Endodermal cell (in vitro differentiated cells): Measurements from ENCODE around the gene VPS13D. TPM values are rescaled to one million over a fixed set of nuclear protein-coding genes. Genes with fewer than 3 reads are reported as not detected.

Experiments
- DNase-seq: peaks from one replicate; pipeline ENCODE4 v3.0.0-alpha.2; 2017
- H3K27ac ChIP-seq: 2 replicates; pipeline ENCODE4 v1.5.1; 2013; ENCODE audit warnings: mild to moderate bottlenecking, low read depth, low read length, moderate library complexity
- H3K27me3 ChIP-seq: 2 replicates; pipeline ENCODE4 v1.6.1; 2013; ENCODE audit warnings: mild to moderate bottlenecking, low read length, moderate library complexity; ENCODE audit not compliant: insufficient read depth, control insufficient read depth, poor library complexity, severe bottlenecking
- H3K36me3 ChIP-seq: 2 replicates; pipeline ENCODE4 v1.7.0; 2013; ENCODE audit warnings: mild to moderate bottlenecking, low read length, moderate library complexity; ENCODE audit not compliant: control insufficient read depth, insufficient read depth
- H3K4me1 ChIP-seq: one replicate; pipeline ENCODE4 v1.7.0; 2013; ENCODE audit warnings: low read length; ENCODE audit not compliant: control insufficient read depth, insufficient read depth
- H3K4me3 ChIP-seq: 2 replicates; pipeline ENCODE4 v1.5.1; 2013; ENCODE audit warnings: mild to moderate bottlenecking, low read length, moderate library complexity
- H3K9ac ChIP-seq: 2 replicates; pipeline ENCODE4 v1.6.1; 2013; ENCODE audit warnings: mild to moderate bottlenecking, low read length, moderate library complexity; ENCODE audit not compliant: poor library complexity, severe bottlenecking; ENCODE audit errors: extremely low read depth
- H3K9me3 ChIP-seq: 2 replicates; pipeline ENCODE4 v1.6.1; 2013; ENCODE audit warnings: mild to moderate bottlenecking, low read length, moderate library complexity; ENCODE audit not compliant: control insufficient read depth
- H3K27ac Mint-ChIP-seq: 2 replicates; pipeline ENCODE4 v1.8.0; 2020; ENCODE audit warnings: mixed read lengths
- H3K27me3 Mint-ChIP-seq: 2 replicates; pipeline ENCODE4 v1.8.0; 2021; ENCODE audit warnings: mild to moderate bottlenecking, mixed read lengths; ENCODE audit not compliant: insufficient read depth
- H3K36me3 Mint-ChIP-seq: 2 replicates; pipeline ENCODE4 v1.8.0; 2020; ENCODE audit warnings: low read depth, mixed read lengths
- H3K4me1 Mint-ChIP-seq: 2 replicates; pipeline ENCODE4 v1.8.0; 2020; ENCODE audit warnings: mixed read lengths
- H3K4me3 Mint-ChIP-seq: 2 replicates; pipeline ENCODE4 v1.8.0; 2020; ENCODE audit warnings: mild to moderate bottlenecking, moderate library complexity, mixed read lengths
- H3K9me3 Mint-ChIP-seq: 2 replicates; pipeline ENCODE4 v1.8.0; 2020; ENCODE audit warnings: mild to moderate bottlenecking, mixed read lengths
- WGBS, 2 experiments: methylation state at CpG; one replicate each; pipeline versions ENCODE4 v1.1.5 to v1.1.7; 2013; ENCODE audit warnings: missing lambda C conversion rate in 2 of 2, mixed read lengths in 1 of 2; ENCODE audit not compliant: insufficient coverage in 1 of 2, insufficient read length in 1 of 2; 5-methylcytosine and 5-hydroxymethylcytosine counted together
- total RNA-seq, 2 donors: library from RNA; stranded (reverse); fragmentation: NEBNext Ultra II Directional in 1 of 2; extraction: Animal tissue kit (Norgen Biotek cat#: 25700) in 1 of 2; gene quantifications; 2 replicates in 1 of 2; 3 replicates in 1 of 2; pipeline ENCODE4 v1.2.1, GENCODE V29; 2021
- TF ChIP-seq, protein P1 (sequence below): fragments of 200-600 bp; sonication (generic); conservative IDR thresholded peaks from 2 replicates; pipeline ENCODE4 v1.5.0; 2021; ENCODE audit warnings: antibody characterized with exemption, mild to moderate bottlenecking

The VPS13D gene
- total RNA-seq, 2 donors from 2014 or later: 32.5 to 36.7 TPM

DNA sequence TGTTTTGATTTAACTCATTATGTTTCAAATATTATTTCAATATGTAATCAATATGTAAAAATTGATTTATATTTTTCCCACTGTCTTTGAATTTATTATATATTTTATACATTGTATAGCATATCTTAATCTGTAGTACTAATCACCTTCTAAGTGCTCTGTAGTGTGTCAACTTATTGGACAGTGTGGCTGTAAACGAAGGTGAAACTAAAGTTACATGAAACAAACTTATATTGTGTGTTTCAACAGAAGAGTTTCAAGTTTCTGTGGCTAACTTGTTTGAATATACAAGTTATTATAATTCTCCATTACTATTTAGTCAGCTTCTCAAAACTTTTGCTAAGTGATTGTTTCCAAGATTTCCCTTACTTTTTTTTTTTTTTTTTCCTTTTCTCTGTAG is 212.4 kb downstream of the VPS13D start:
- no peak overlapping the region for H3K27ac ChIP-seq
- Mint-ChIP-seq H3K4me3 (no peak overlapping the region), H3K4me1 (peaks cover 3% of the 10 kb centered on the region), H3K9me3 (peaks cover 7% of the 10 kb centered on the region), H3K27ac (no peak overlapping the region), H3K36me3 (peaks cover 28% of the 10 kb centered on the region), H3K27me3 (peaks cover 15% of the 10 kb centered on the region)
- H3K27me3 ChIP-seq: no peaks in the 10 kb centered on the region
- H3K9me3 ChIP-seq: peaks cover 15% of the 10 kb centered on the region
- peaks cover 8% of the 10 kb centered on the region for H3K4me1 ChIP-seq
- no peaks in the 10 kb centered on the region for H3K36me3 ChIP-seq
- no peak for DNase-seq
- 92% methylated on average over 1 of the region's 1 CpG; no CpG with 5 or more reads in 1 of the 2 experiments for WGBS, 2 experiments
- TF ChIP-seq, protein P1, sequence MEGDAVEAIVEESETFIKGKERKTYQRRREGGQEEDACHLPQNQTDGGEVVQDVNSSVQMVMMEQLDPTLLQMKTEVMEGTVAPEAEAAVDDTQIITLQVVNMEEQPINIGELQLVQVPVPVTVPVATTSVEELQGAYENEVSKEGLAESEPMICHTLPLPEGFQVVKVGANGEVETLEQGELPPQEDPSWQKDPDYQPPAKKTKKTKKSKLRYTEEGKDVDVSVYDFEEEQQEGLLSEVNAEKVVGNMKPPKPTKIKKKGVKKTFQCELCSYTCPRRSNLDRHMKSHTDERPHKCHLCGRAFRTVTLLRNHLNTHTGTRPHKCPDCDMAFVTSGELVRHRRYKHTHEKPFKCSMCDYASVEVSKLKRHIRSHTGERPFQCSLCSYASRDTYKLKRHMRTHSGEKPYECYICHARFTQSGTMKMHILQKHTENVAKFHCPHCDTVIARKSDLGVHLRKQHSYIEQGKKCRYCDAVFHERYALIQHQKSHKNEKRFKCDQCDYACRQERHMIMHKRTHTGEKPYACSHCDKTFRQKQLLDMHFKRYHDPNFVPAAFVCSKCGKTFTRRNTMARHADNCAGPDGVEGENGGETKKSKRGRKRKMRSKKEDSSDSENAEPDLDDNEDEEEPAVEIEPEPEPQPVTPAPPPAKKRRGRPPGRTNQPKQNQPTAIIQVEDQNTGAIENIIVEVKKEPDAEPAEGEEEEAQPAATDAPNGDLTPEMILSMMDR: no peak
- H3K9ac ChIP-seq: no peak overlapping the region
- H3K4me3 ChIP-seq: no peak overlapping the region

- no peak overlapping the region for H3K27ac Mint-ChIP-seq
- peaks cover 10% of the 10 kb centered on the region for H3K4me1 ChIP-seq
- peaks cover 21% of the 10 kb centered on the region for H3K36me3 Mint-ChIP-seq
- H3K36me3 ChIP-seq: no peaks in the 10 kb centered on the region
- peaks cover 11% of the 10 kb centered on the region for H3K9me3 ChIP-seq
- peaks cover 6% of the 10 kb centered on the region for H3K9me3 Mint-ChIP-seq
- no peak overlapping the region for H3K9ac ChIP-seq
- H3K4me3 Mint-ChIP-seq: no peak overlapping the region
- TF ChIP-seq, protein P1: no peak
- peaks cover 15% of the 10 kb centered on the region for H3K27me3 Mint-ChIP-seq
- DNase-seq: no peak
- H3K4me1 Mint-ChIP-seq: peaks cover 8% of the 10 kb centered on the region
- H3K27me3 ChIP-seq: no peaks in the 10 kb centered on the region
- H3K4me3 ChIP-seq: no peak overlapping the region
- H3K27ac ChIP-seq: no peak overlapping the region
Measured at GRCh38 chr1:12443151-12443550, 213.3 kb downstream of the VPS13D start.

DNA sequence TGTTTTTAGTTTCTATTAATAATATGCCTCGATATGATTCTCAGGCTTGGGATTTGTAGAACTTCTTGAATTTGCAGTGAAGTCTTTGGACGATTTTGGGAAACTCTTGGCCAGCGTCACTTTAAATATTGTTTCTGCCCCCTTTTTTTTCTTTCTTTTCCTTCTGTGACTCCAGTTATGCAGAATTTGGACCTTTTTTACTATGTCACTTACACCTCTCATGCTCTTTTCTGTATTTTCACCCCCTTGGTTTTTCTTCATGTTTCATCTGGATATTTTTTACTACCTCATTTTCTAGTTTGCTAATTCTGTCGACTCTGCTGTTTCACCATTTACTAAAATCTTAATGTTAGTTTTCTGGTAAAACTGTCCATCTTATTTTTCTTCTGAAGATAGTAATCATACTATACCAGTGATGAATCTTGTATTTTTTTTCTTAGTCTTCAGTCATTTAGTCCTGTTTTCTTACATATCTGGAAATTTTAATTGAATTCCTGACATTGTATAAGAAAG is 214.6 kb downstream of the VPS13D start:
- Histone ChIP-seq H3K27me3 (no peaks in the 10 kb centered on the region), H3K9me3 (peaks cover 8% of the 10 kb centered on the region), H3K36me3 (no peaks in the 10 kb centered on the region), H3K4me1 (peaks cover 18% of the 10 kb centered on the region), H3K27ac (no peak overlapping the region), H3K9ac (no peak overlapping the region), H3K4me3 (no peak overlapping the region)
- Mint-ChIP-seq H3K27me3 (peaks cover 5% of the 10 kb centered on the region), H3K36me3 (peaks cover 10% of the 10 kb centered on the region), H3K4me3 (no peak overlapping the region), H3K4me1 (peaks cover 21% of the 10 kb centered on the region), H3K27ac (no peak overlapping the region), H3K9me3 (peaks cover 1% of the 10 kb centered on the region)
- DNase-seq: no peak
- TF ChIP-seq, protein P1: no peak
- WGBS, 2 experiments: 90 to 100% methylated on average over 2 to 4 of the region's 4 CpGs
